ENCODE data around the gene CD247.

DNA sequence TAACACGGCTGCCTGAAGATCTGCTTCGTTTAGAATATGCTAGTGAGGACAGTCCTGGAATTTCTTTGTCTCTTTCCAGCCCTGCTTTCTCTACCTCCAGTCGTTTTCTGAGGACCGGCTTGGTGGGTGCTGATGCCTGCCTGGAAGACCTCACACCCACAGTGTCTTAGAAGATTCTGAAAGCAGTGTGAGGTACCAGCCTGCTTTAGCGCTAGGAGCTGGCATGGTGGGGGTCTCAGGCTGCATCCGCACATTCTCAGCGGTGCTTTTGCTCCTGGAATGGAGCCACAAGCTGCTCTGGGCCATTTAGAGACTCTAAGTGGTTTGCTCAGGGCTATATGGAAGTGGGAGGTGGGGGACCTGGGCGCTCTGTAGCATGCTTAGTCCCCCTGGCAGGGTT lies 61.4 kb downstream of the CD247 start:
- TF ChIP-seq, protein P1, sequence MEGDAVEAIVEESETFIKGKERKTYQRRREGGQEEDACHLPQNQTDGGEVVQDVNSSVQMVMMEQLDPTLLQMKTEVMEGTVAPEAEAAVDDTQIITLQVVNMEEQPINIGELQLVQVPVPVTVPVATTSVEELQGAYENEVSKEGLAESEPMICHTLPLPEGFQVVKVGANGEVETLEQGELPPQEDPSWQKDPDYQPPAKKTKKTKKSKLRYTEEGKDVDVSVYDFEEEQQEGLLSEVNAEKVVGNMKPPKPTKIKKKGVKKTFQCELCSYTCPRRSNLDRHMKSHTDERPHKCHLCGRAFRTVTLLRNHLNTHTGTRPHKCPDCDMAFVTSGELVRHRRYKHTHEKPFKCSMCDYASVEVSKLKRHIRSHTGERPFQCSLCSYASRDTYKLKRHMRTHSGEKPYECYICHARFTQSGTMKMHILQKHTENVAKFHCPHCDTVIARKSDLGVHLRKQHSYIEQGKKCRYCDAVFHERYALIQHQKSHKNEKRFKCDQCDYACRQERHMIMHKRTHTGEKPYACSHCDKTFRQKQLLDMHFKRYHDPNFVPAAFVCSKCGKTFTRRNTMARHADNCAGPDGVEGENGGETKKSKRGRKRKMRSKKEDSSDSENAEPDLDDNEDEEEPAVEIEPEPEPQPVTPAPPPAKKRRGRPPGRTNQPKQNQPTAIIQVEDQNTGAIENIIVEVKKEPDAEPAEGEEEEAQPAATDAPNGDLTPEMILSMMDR (IDR thresholded peaks at IDR 0.05), result no peak
- TF ChIP-seq POLR2AphosphoS5 (IDR thresholded peaks at IDR 0.05), result no peak
